Suprapubic skin (tissue), 3 donors: ENCODE measurements around the gene ALOX5AP.

Experiments
- POLR2AphosphoS5 ChIP-seq, 3 donors: sonication (generic); formaldehyde crosslinking; IDR thresholded peaks; one replicate each; pipeline ENCODE4 v1.6.1; 2017; ENCODE audit warnings: antibody characterized with exemption in 3 of 3
- TF ChIP-seq, protein P1 (sequence below), 2 donors: fragments of 200-600 bp in 1 of 2; fragments of 450-650 bp in 1 of 2; sonication (generic) in 1 of 2; IDR thresholded peaks; one replicate each; pipeline ENCODE4 v1.5.1; 2016 to 2019; ENCODE audit warnings: antibody characterized with exemption in 2 of 2, mild to moderate bottlenecking in 1 of 2, moderate library complexity in 1 of 2

DNA sequence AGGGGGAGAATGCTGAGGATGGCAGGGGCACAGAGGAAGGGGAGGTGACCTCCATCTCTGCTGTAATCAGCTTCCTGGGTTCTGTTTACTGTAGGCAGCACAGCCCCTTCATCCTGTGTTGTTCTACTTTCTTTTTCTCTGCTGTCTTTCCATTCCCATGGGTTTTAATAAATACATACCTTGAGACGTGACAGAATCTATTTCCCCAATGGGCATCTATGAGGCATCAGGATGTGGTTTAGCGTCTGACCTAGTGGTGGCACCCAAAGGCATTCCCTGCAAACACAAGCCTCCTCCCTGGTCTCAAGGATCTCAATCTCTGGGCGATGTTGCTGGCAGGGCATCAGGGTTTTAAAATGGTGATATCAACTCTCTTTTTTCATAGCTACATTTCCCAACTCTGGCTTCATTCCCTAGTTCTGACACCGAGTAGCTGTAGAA is 60.8 kb downstream of the ALOX5AP start:
- TF ChIP-seq, protein P1, sequence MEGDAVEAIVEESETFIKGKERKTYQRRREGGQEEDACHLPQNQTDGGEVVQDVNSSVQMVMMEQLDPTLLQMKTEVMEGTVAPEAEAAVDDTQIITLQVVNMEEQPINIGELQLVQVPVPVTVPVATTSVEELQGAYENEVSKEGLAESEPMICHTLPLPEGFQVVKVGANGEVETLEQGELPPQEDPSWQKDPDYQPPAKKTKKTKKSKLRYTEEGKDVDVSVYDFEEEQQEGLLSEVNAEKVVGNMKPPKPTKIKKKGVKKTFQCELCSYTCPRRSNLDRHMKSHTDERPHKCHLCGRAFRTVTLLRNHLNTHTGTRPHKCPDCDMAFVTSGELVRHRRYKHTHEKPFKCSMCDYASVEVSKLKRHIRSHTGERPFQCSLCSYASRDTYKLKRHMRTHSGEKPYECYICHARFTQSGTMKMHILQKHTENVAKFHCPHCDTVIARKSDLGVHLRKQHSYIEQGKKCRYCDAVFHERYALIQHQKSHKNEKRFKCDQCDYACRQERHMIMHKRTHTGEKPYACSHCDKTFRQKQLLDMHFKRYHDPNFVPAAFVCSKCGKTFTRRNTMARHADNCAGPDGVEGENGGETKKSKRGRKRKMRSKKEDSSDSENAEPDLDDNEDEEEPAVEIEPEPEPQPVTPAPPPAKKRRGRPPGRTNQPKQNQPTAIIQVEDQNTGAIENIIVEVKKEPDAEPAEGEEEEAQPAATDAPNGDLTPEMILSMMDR (IDR thresholded peaks at IDR 0.05): no peak
- TF ChIP-seq POLR2AphosphoS5 (IDR thresholded peaks at IDR 0.05): no peak
